Dedifferentiated amniotic fluid mesenchymal stem cell (primary cell): Measurements from ENCODE around the gene ELF4.
A peak's percentile ranks its signal among the peaks of the same experiment; 100 is the strongest.

ENCODE experiments used
- DNase-seq: peaks from one replicate; pipeline ENCODE4 v3.0.0-alpha.2; 2016; ENCODE audit errors: extremely low spot score

ELF4 gene

GRCh38 chrX:130084631-130085237 lies 25.6 kb downstream of the ELF4 start:
- DNase-seq: no peak

- no peak for DNase-seq
These were observed 26.5 kb downstream of the ELF4 start for GRCh38 chrX:130083656-130084382.

- no peak for DNase-seq
These were observed 27.2 kb downstream of the ELF4 start for GRCh38 chrX:130083107-130083490.

- no peak for DNase-seq
These were observed 27.8 kb downstream of the ELF4 start for GRCh38 chrX:130082244-130083106.

- DNase-seq: no peak
These were observed 28.8 kb downstream of the ELF4 start for GRCh38 chrX:130081421-130082045.

GRCh38 chrX:130080791-130081367 lies 29.4 kb downstream of the ELF4 start:
- no peak for DNase-seq

GRCh38 chrX:130079824-130080406 lies 30.4 kb downstream of the ELF4 start:
- DNase-seq: peak; percentile 69

- DNase-seq: no peak
These were observed 34.5 kb downstream of the ELF4 start for GRCh38 chrX:130075777-130076176.

GRCh38 chrX:130072345-130072740 lies 38.0 kb downstream of the ELF4 start:
- DNase-seq: no peak

- DNase-seq: no peak
These were observed 38.5 kb downstream of the ELF4 start for GRCh38 chrX:130071611-130072344.

- no peak for DNase-seq
These were observed 43.2 kb downstream of the ELF4 start for GRCh38 chrX:130066975-130067615.

GRCh38 chrX:130060122-130061069 lies 49.9 kb downstream of the ELF4 start:
- DNase-seq: peak; percentile 29

- DNase-seq: no peak
These were observed 51.6 kb downstream of the ELF4 start for GRCh38 chrX:130058652-130059051.

- no peak for DNase-seq
These were observed 53.1 kb downstream of the ELF4 start for GRCh38 chrX:130057209-130057608.

- no peak for DNase-seq
These were observed 54.4 kb downstream of the ELF4 start for GRCh38 chrX:130055899-130056298.

- DNase-seq: peak; percentile 66
These were observed 55.2 kb downstream of the ELF4 start for GRCh38 chrX:130055103-130055502.

- no peak for DNase-seq
These were observed 57.1 kb downstream of the ELF4 start for GRCh38 chrX:130053236-130053635.

- no peak for DNase-seq
These were observed 59.0 kb downstream of the ELF4 start for GRCh38 chrX:130051176-130051845.

- no peak for DNase-seq
These were observed 60.5 kb downstream of the ELF4 start for GRCh38 chrX:130049821-130050220.
